Breast epithelium (tissue), 4 donors: ENCODE results near the gene ACCSL. TPM values are rescaled to one million over a fixed set of nuclear protein-coding genes. Genes with fewer than 3 reads are reported as not detected.

Experiments
- DNase-seq, 2 donors: peaks; one replicate each; pipeline ENCODE4 v3.0.0-alpha.2; 2019; ENCODE audit warnings: low spot score in 2 of 2
- H3K27ac ChIP-seq, 2 donors: fragments of 200-600 bp; sonication (generic) in 1 of 2; one replicate each; pipeline ENCODE4 v1.5.1; 2016 to 2019; ENCODE audit warnings: mild to moderate bottlenecking in 1 of 2
- H3K27me3 ChIP-seq, 2 donors: fragments of 200-600 bp; sonication (generic) in 1 of 2; one replicate each; pipeline versions ENCODE4 v1.5.1 to v1.6.0; 2017 to 2019; ENCODE audit warnings: control low read depth in 1 of 2, mild to moderate bottlenecking in 1 of 2
- H3K36me3 ChIP-seq: fragments of 200-600 bp; one replicate; pipeline ENCODE4 v1.5.1; 2019
- H3K4me1 ChIP-seq, 2 donors: fragments of 200-600 bp; sonication (generic); one replicate each; pipeline ENCODE4 v1.5.1; 2016 to 2019; ENCODE audit warnings: control low read depth in 1 of 2
- H3K4me3 ChIP-seq, 3 donors: fragments of 200-600 bp; sonication (generic); 1 replicate in 2 of 3; 2 replicates in 1 of 3; pipeline ENCODE4 v1.5.1; 2016 to 2019; ENCODE audit warnings: mild to moderate bottlenecking in 3 of 3, moderate library complexity in 2 of 3
- H3K9me3 ChIP-seq, 2 donors: fragments of 200-600 bp; sonication (generic) in 1 of 2; one replicate each; pipeline ENCODE4 v1.5.1; 2016 to 2019; ENCODE audit warnings: control low read depth in 1 of 2
- CTCF ChIP-seq, 3 donors: fragments of 450-650 bp; IDR thresholded peaks; one replicate each; pipeline ENCODE4 v1.5.1; 2016 to 2017; ENCODE audit warnings: antibody characterized with exemption in 3 of 3, mild to moderate bottlenecking in 3 of 3, moderate library complexity in 3 of 3
- POLR2A ChIP-seq: fragments of 450-650 bp; IDR thresholded peaks from one replicate; pipeline ENCODE4 v1.6.1; 2016; ENCODE audit warnings: antibody characterized with exemption, mild to moderate bottlenecking, moderate library complexity
- POLR2AphosphoS5 ChIP-seq, 3 donors: sonication (generic); formaldehyde crosslinking; IDR thresholded peaks; one replicate each; pipeline ENCODE4 v1.6.1; 2017; ENCODE audit warnings: antibody characterized with exemption in 3 of 3
- intact Hi-C: fragments of 100-400 bp; cut with DNase I; formaldehyde crosslinking; loops from one replicate; pipeline ENCODE4 v1.15.1; 2023; ENCODE audit warnings: low total_unique reads
- total RNA-seq, 3 donors: library from RNA; depleted of rRNA; stranded (reverse); fragments of >200 nt; gene quantifications; one replicate each; pipeline ENCODE4 v1.1.0, GENCODE V29; 2016

ACCSL gene
- total RNA-seq, 3 donors from 2014 or later = not detected

- Histone ChIP-seq H3K4me3 (no peak overlapping the region), H3K27me3 (no peaks in the 10 kb centered on the region), H3K27ac (no peak overlapping the region), H3K4me1 (no peaks in the 10 kb centered on the region), H3K36me3 (no peaks in the 10 kb centered on the region), H3K9me3 (peaks cover 0 to 11% of the 10 kb centered on the region in 2 donors)
- no peak for TF ChIP-seq CTCF (IDR thresholded peaks at IDR 0.05)
- no peak for TF ChIP-seq POLR2AphosphoS5 (IDR thresholded peaks at IDR 0.05)
- no peak for TF ChIP-seq POLR2A
- DNase-seq = no peak
- intact Hi-C loops = no loop called here
These were observed 29.0 kb upstream of the ACCSL start for GRCh38 chr11:44018829-44019228.

GRCh38 chr11:44024977-44025376 lies 22.8 kb upstream of the ACCSL start:
- Histone ChIP-seq H3K4me1 (no peaks in the 10 kb centered on the region), H3K9me3 (peaks cover 0 to 23% of the 10 kb centered on the region in 2 donors), H3K27me3 (no peaks in the 10 kb centered on the region), H3K27ac (no peak overlapping the region), H3K36me3 (no peaks in the 10 kb centered on the region), H3K4me3 (no peak overlapping the region)
- intact Hi-C loops = no loop called here
- TF ChIP-seq CTCF (IDR thresholded peaks at IDR 0.05) (no peak), POLR2AphosphoS5 (IDR thresholded peaks at IDR 0.05) (no peak), POLR2A (no peak)
- no peak for DNase-seq

GRCh38 chr11:44025727-44026126 lies 22.1 kb upstream of the ACCSL start:
- no peak for DNase-seq
- H3K4me1 ChIP-seq = no peaks in the 10 kb centered on the region
- H3K27ac ChIP-seq = no peak overlapping the region
- H3K27me3 ChIP-seq = no peaks in the 10 kb centered on the region
- H3K9me3 ChIP-seq = peaks cover 0 to 23% of the 10 kb centered on the region in 2 donors
- TF ChIP-seq CTCF (IDR thresholded peaks at IDR 0.05) (no peak), POLR2A (no peak), POLR2AphosphoS5 (IDR thresholded peaks at IDR 0.05) (no peak)
- no peak overlapping the region for H3K4me3 ChIP-seq
- intact Hi-C loops = no loop called here
- no peaks in the 10 kb centered on the region for H3K36me3 ChIP-seq

GRCh38 chr11:44028401-44028800 lies 19.4 kb upstream of the ACCSL start:
- H3K27ac ChIP-seq = peak overlapping the region in 1 of 2 donors; percentile 25
- no peak for TF ChIP-seq POLR2A
- TF ChIP-seq CTCF (IDR thresholded peaks at IDR 0.05) = no peak
- TF ChIP-seq POLR2AphosphoS5 (IDR thresholded peaks at IDR 0.05) = no peak
- no peak for DNase-seq
- no peaks in the 10 kb centered on the region for H3K36me3 ChIP-seq
- H3K27me3 ChIP-seq = no peaks in the 10 kb centered on the region
- H3K4me3 ChIP-seq = no peak overlapping the region
- no peaks in the 10 kb centered on the region for H3K4me1 ChIP-seq
- H3K9me3 ChIP-seq = peaks cover 0 to 12% of the 10 kb centered on the region in 2 donors
- intact Hi-C loops = no loop called here

- H3K27ac ChIP-seq = peak overlapping the region in 1 of 2 donors; percentile 25
These were observed 18.8 kb upstream of the ACCSL start for GRCh38 chr11:44028816-44029506.

More at GRCh38 chr11:44028816-44029506, 18.8 kb upstream of the ACCSL start:
- Histone ChIP-seq H3K9me3 (peaks cover 0 to 12% of the 10 kb centered on the region in 2 donors), H3K4me3 (no peak overlapping the region), H3K27me3 (no peaks in the 10 kb centered on the region), H3K36me3 (no peaks in the 10 kb centered on the region), H3K4me1 (no peaks in the 10 kb centered on the region)
- no peak for DNase-seq
- TF ChIP-seq POLR2AphosphoS5 (IDR thresholded peaks at IDR 0.05) (no peak), POLR2A (no peak)
- intact Hi-C loops = no loop called here
